Fibroblast of lung (primary cell): ENCODE measurements around the gene GPC5. TPM values are rescaled to one million over a fixed set of nuclear protein-coding genes. Genes with fewer than 3 reads are reported as not detected.
"Not testable (repeated sequence)": the region's sequence is repeated elsewhere in the genome, so short reads cannot be mapped to it uniquely, and the experiment has no call there.

Experiments used
- DNase-seq, 2 donors: peaks; one replicate each; pipeline versions ENCODE4 v3.0.0 to v3.0.0-alpha.2; 2010; ENCODE audit warnings: low read depth in 2 of 2
- H2AFZ ChIP-seq: 2 replicates; pipeline ENCODE4 v1.5.1; 2012; ENCODE audit warnings: low read length, control low read depth, inconsistent platforms
- H3K27ac ChIP-seq: 2 replicates; pipeline ENCODE4 v1.5.1; 2011; ENCODE audit warnings: low read length, control low read depth; ENCODE audit not compliant: insufficient read depth
- H3K27me3 ChIP-seq: 2 replicates; pipeline ENCODE4 v1.5.1; 2011; ENCODE audit warnings: mild to moderate bottlenecking, low read length; ENCODE audit not compliant: control insufficient read depth, insufficient read depth
- H3K36me3 ChIP-seq: 2 replicates; pipeline ENCODE4 v1.5.1; 2011; ENCODE audit warnings: low read length; ENCODE audit not compliant: control insufficient read depth, insufficient read depth
- H3K4me1 ChIP-seq: 2 replicates; pipeline ENCODE4 v1.5.1; 2011; ENCODE audit warnings: low read length; ENCODE audit not compliant: control insufficient read depth, insufficient read depth; ENCODE audit errors: extremely low read depth
- H3K4me2 ChIP-seq: 2 replicates; pipeline ENCODE4 v1.5.1; 2011; ENCODE audit warnings: low read length, control low read depth; ENCODE audit not compliant: insufficient read depth; ENCODE audit errors: extremely low read depth
- H3K4me3 ChIP-seq, 4 experiments: fragments of 200-600 bp in 1 of 4; sonication (generic) in 1 of 4; replicated peaks in 1 of 4; 2 replicates each; pipeline ENCODE4 v1.5.1; 2011 to 2016; ENCODE audit warnings: low read length in 4 of 4, low read depth in 3 of 4, mild to moderate bottlenecking in 3 of 4, control low read depth in 2 of 4, inconsistent platforms in 1 of 4, mixed read lengths in 1 of 4; ENCODE audit not compliant: insufficient read depth in 1 of 4; ENCODE audit errors: control extremely low read depth in 1 of 4
- H3K79me2 ChIP-seq: 2 replicates; pipeline ENCODE4 v1.5.1; 2012; ENCODE audit warnings: mild to moderate bottlenecking, low read length, inconsistent platforms; ENCODE audit not compliant: control insufficient read depth, insufficient read depth
- H3K9ac ChIP-seq: 2 replicates; pipeline ENCODE4 v1.5.1; 2011; ENCODE audit warnings: mild to moderate bottlenecking, low read length, control low read depth; ENCODE audit not compliant: insufficient read depth
- H3K9me3 ChIP-seq: 2 replicates; pipeline ENCODE4 v1.5.1; 2012; ENCODE audit warnings: low read depth, low read length; ENCODE audit not compliant: control insufficient read depth, insufficient read depth
- H4K20me1 ChIP-seq: 2 replicates; pipeline ENCODE4 v1.5.1; 2011; ENCODE audit warnings: low read length; ENCODE audit not compliant: control insufficient read depth, insufficient read depth; ENCODE audit errors: extremely low read depth
- EZH2 ChIP-seq: IDR thresholded peaks from 2 replicates; pipeline ENCODE4 v1.5.1; 2012; ENCODE audit warnings: low read length, control low read depth, mild to moderate bottlenecking; ENCODE audit errors: missing control alignments
- polyA plus RNA-seq, 2 donors: library from polyadenylated mRNA; depleted of rRNA in 1 of 2; stranded (reverse) in 1 of 2; unstranded in 1 of 2; fragments of >200 nt; gene quantifications; 2 replicates each; pipeline ENCODE4 v1.2.1, GENCODE V29; 2011 to 2012; ENCODE audit warnings: missing spikeins in 1 of 2
- total RNA-seq: library from RNA; depleted of rRNA; stranded (reverse); fragments of >200 nt; gene quantifications from 2 replicates; pipeline ENCODE4 v1.2.1, GENCODE V29; 2014

The GPC5 gene
- total and polyA plus RNA-seq, 2 donors (not counting 1 experiment from before 2014, with no cell fraction given), result 0.17 TPM; not detected in 1

DNA sequence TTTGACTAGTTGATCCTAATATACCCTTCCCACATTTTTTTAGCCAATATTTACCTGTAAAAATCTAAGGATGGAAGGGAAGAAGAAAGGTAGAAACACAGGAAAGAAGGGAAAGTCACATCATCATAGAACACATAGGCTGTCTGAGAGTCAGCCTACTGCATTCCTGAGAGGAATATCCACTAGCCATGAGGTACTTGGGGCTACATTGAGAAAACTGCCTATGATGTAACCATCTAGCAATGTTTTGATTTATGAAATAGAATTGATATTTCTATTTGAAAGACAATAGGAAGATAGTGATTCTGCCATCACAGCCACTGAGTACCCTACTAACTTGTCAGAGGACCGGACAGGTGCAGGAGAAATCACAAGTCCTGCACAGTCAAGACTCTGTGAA lies 873.8 kb downstream of the GPC5 start:
- Histone ChIP-seq H3K79me2 (no peaks in the 10 kb centered on the region), H4K20me1 (no peaks in the 10 kb centered on the region), H3K4me2 (no peak overlapping the region), H3K4me3 (no peak overlapping the region), H3K36me3 (no peaks in the 10 kb centered on the region), H3K9me3 (no peaks in the 10 kb centered on the region), H3K4me1 (no peaks in the 10 kb centered on the region), H3K27ac (no peak overlapping the region), H2AFZ (no peak overlapping the region), H3K27me3 (no peaks in the 10 kb centered on the region), H3K9ac (no peak overlapping the region)
- no peak for TF ChIP-seq EZH2
- DNase-seq, result no peak

DNA sequence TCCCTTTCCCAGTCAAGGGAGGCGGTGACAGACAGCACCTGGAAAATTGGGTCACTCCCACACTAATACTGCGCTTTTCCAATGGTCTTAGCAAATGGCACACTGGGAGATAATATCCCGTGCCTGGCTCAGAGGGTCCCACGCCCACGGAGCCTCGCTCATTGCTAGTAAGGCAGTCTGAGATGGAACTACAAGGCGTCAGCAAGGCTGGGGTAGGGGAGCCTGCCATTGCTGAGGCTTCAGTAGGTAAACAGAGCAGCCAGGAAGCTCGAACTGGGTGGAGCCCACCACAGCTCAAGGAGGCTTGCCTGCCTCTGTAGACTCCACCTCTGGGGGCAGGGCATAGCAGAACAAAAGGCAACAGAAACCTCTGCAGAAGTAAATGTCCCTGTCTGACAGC lies 882.6 kb downstream of the GPC5 start:
- H3K9me3 ChIP-seq, H3K4me3 ChIP-seq, H3K79me2 ChIP-seq, H3K27ac ChIP-seq, H3K27me3 ChIP-seq, H3K36me3 ChIP-seq, H3K4me2 ChIP-seq, H3K4me1 ChIP-seq, H3K9ac ChIP-seq, H4K20me1 ChIP-seq, DNase-seq, H2AFZ ChIP-seq: not testable (repeated sequence)

DNA sequence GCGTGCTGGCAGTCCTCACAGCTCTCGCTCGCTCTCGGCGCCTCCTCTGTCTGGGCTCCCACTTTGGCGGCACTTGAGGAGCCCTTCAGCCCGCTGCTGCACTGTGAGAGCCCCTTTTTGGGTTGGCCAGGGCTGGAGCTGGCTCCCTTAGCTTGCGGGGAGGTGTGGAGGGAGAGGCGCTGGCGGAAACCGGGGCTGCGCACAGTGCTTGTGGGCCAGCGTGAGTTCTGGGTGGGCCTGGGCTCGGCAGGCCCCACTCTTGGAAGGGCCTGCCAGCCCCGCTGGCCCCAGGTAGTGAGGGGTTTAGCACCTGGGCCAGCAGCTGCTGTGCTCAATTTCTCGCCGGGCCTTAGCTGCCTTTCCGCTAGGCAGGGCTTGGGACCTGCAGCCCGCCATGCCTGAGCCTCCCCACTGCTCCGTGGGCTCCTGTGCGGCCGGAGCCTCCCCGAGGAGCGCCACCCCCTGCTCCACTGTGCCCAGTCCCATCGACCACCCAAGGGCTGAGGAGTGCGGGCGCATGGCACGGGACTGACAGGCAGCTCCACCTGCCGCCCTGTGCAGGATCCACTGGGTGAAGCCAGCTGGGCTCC lies 892.4 kb downstream of the GPC5 start:
- H2AFZ ChIP-seq, H3K4me2 ChIP-seq, H3K9ac ChIP-seq, H3K9me3 ChIP-seq, H4K20me1 ChIP-seq, H3K27me3 ChIP-seq, H3K27ac ChIP-seq, H3K4me3 ChIP-seq, H3K4me1 ChIP-seq, H3K79me2 ChIP-seq, H3K36me3 ChIP-seq, DNase-seq: not testable (repeated sequence)

DNA sequence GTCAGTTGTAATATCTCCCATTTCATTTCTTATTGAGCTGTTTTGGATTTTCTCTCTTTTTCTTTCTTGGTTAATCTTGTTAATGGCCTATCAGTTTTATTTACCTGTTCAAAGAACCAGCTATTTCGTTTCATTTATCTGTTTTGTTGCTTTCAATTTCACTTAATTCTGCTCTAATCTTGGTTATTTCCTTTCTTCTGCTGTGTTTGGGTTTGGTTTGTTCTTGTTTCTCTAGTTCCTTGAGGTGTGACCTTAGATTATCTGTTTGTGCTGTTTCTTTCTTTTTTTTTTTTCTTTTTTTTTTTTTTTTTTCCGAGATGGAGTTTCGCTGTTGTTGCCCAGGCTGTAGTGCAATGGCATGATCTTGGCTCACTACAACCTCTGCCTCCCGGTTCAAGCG lies 896.1 kb downstream of the GPC5 start:
- H3K79me2 ChIP-seq, H3K4me2 ChIP-seq, H3K9ac ChIP-seq, H3K36me3 ChIP-seq, H3K27ac ChIP-seq, H3K4me3 ChIP-seq, H2AFZ ChIP-seq, H3K27me3 ChIP-seq, DNase-seq, H3K9me3 ChIP-seq, H4K20me1 ChIP-seq, H3K4me1 ChIP-seq: not testable (repeated sequence)

DNA sequence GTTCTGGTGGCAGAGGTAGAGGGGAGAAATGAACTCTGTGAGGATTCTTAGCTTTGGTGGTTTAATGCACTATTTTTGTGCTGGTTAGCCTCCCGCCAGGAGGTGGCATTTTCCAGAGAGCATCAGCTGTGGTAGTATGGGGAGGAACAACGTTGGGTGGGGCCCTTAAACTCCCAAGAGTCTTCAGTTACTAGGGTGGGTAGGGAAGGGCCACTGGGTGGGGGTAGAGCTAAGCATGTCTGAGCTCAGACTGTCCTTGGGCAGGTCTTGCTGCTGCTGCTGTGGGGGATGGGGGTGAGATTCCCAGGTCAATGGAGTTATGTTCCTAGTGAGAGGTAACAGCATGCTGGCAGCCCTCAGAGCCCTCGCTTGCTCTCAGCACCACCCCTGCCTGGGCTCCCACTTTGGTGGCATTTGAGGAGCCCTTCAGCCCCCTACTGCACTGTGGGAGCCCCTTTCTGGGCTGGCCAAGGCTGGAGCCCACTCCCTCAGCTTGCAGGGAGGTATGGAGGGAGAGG lies 897.8 kb downstream of the GPC5 start:
- not testable (repeated sequence) for H3K27ac ChIP-seq, H4K20me1 ChIP-seq, H3K9me3 ChIP-seq, H3K4me3 ChIP-seq, H3K9ac ChIP-seq, H3K27me3 ChIP-seq, H2AFZ ChIP-seq, DNase-seq, H3K4me1 ChIP-seq, H3K79me2 ChIP-seq, H3K36me3 ChIP-seq, H3K4me2 ChIP-seq
